Right ventricle myocardium inferior (tissue), 1 donor: Measurements from ENCODE around the gene FYN. TPM values are rescaled to one million over a fixed set of nuclear protein-coding genes. Genes with fewer than 3 reads are reported as not detected.
A peak's percentile ranks its signal among the peaks of the same experiment; 100 is the strongest.
"Not testable (repeated sequence)": the region's sequence is repeated elsewhere in the genome, so short reads cannot be mapped to it uniquely, and the experiment has no call there.

Experiments used
- ATAC-seq: fragments of 200-7000 bp; cut with Tn5 transposase; one replicate; pipeline ENCODE4 v1.9.1; 2020; ENCODE audit warnings: mild to moderate bottlenecking, moderate library complexity
- DNase-seq: peaks from one replicate; pipeline ENCODE4 v3.0.0; 2021; ENCODE audit errors: missing footprints
- intact Hi-C: fragments of 100-400 bp; cut with DNase I; formaldehyde crosslinking; loops from one replicate; pipeline ENCODE4 v1.11.0; 2022
- long read RNA-seq: library from polyadenylated mRNA; unstranded; transcript quantifications from one replicate; pipeline ENCODE4 v2.0.0, GENCODE V29; 2021
- total RNA-seq: library from RNA; stranded (reverse); fragmentation: NEBNext Ultra II Directional; extraction: Animal tissue kit (Norgen Biotek cat#: 25700); gene quantifications from one replicate; pipeline ENCODE4 v1.2.1, GENCODE V29; 2021
- donor health status: DM: no; HTN: yes; CAD: no; lungs with severe emphysema.

FYN gene
- total RNA-seq: 50.4 TPM
- long read RNA-seq, transcript FYN-202 (14 exons, 3,628 nt): major isoform, 20 of 27 reads
- long read RNA-seq, partial matches to known transcripts: 2 of 27 reads
- long read RNA-seq, other reads (novel, unspliced or antisense): 2 of 27 reads

DNA sequence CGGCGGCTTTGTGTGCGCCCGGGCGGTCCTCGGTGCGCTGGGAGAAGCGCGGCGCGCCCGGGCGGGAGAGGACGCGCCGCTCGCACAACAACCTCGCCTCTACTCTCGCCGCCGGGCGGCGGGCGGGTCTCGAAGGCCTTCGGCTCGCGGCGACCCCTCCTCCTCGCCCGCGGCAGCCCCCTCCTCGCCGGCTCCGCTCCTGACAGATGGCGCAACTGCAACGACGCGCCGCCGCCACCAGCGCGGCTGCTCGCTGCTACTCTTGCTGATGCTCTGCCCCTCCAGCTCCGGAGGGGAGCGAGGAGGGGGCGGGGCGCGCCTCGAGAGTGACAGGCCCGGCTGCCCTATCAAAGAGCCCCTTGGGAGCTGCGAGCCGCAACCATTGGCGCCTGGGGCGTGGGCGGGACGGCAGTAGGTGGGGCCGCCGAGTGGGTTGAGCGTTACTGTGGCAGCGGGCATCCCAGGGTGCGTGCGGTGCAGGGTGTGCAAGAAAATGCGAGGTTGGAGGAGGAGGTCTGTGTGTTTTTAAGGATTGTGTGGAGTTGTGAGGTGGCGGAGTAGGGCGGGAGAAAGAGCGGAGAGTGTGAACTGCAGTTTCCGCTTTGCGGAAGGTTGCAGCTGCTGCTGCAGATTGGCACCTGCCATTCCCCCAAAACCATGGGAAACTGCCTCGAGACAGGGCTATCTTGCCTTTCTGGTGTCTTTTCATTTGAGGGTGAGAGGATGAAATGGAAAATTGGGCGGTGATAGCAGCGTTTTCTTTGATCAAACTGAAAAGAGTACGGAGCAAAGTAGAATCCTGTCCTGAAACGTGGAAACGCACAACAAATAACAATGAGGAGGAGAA lies at the start of gene FYN:
Gene FYN, minus strand, starts transcription at position 275 of the 847 bp plus-strand sequence. CDS start 153,401 bp downstream, outside the sequence.
- ATAC-seq (peak; percentile 99), DNase-seq (peak; percentile 99)
- intact Hi-C loops: loop anchor here (1.0 to 5.0 kb wide), 4 partner anchors 71 to 169 kb away; no protein-coding TSS in a partner anchor

DNA sequence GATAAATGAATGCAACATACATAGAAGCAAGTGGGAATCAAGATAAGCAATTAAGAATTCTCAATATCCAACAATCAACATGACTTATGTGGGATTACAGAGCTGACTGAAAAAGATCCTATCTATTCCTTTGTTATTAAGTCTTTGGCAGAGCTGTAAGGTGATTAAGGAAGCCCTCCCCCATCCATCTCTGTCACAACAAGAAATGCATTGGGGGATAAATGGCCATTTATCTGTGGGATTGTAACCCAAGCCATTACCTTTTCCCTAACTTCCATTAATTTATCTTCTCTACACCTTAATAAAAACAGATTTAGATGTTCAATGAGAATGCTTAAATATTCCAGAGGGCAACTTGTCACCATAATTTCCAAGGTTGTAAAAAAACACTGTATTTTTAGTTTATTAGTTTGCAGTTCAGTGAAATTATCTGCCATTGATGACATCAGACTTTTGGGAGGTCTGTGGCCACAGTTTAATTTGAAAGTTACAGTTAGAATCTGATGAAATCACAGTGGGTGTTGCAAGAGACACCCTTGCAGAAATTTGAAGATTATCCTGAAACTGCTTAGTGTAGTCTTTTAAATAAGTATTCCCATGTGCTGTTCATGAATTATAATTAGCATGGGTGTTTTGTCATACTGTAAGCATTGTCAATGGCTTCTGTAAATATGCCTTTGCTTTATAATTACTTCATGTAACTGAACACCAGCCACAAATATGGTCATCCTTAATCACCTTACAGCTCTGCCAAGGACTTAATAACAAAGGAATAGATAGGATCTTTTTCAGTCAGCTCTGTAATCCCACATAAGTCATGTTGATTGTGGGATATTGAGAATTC lies 49.4 kb upstream of the FYN start:
- no peak for ATAC-seq
- DNase-seq: no peak

DNA sequence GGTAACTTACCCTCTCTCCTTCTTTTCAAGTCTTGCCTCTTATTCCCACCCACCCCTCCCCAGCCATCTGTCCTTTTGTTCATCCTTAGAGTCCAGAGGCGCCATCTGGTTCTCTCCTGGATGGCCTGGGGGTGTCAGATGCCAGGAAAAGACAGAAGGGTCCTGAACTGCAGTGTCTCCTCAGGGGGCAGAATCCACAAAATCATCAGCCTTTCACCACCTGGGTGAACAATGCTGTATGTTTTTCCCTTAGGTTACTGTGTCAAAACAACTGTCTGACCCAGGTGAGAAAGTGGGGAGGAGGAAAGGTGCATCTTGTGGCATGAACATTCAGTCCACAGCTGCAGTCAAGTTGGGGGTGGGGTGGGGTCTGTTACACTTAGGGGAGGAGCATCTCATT lies 47.9 kb upstream of the FYN start:
- no peak for ATAC-seq
- intact Hi-C loops: no loop called here
- no peak for DNase-seq

More for the DNA sequence above, 49.4 kb upstream of the FYN start:
- intact Hi-C loops: no loop called here

DNA sequence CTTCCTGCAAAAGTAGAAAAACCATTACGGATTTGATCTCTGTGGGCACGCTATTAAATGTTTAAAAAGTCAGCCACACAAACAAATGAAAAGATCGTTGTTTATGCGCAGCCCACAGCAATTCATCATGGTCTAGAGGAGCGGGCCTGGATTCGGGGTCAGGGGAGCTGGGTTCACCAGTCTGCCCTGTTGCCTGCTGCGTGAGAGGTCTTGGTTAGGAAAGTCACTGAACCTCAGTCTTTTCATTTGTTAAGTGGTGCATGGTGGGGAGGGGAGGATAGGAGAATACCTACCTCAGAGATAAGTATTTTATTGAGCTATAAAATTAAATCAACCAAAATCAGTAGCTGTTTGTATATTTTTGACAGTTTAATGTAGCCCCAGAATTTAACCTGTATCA lies 47.3 kb upstream of the FYN start:
- ATAC-seq (no peak), DNase-seq (no peak)
- intact Hi-C loops: no loop called here

DNA sequence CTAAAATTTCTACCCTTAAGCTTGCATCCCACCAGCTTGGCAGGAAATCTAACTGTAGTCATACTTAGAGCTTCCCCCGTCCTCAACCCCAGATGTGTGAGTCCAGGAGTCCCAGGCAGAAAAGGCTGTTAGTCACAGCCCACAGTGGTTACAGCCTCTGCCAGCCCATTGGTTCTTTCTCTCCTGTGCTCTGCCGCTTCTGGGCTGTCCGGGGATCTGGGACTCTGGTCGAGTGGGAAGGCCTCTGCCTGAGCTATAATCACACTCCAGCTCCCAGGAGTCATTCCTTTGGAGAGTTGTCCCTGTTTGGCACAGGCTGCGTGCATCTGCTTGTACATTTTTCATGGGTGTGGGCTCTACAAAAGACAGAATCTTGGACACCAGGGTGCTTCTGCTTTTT lies 45.6 kb upstream of the FYN start:
- intact Hi-C loops: no loop called here
- DNase-seq: no peak
- ATAC-seq: peak; percentile 75

DNA sequence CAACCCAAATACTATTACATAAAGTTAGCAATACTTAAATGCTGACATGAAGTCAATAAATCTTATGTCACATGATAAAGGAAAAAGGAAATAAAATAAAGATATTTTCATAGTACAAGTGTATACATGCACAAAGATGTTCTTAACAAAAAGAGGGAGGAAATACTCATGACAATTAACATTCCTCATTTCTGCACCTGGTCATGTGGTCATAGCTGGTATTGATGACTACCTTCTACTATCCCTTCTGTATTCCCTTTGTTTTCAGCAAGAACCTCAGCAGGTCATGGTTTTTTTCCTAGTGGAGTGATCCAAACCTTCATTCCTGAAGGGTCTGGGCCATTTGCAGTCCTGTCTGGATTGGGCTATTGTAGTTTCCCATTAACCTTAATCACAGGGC lies 43.5 kb upstream of the FYN start:
- ATAC-seq (no peak), DNase-seq (no peak)
- intact Hi-C loops: no loop called here

GRCh38 chr6:111914617-111915016 lies 41.4 kb upstream of the FYN start:
- no peak for ATAC-seq
- no peak for DNase-seq
- intact Hi-C loops: no loop called here

DNA sequence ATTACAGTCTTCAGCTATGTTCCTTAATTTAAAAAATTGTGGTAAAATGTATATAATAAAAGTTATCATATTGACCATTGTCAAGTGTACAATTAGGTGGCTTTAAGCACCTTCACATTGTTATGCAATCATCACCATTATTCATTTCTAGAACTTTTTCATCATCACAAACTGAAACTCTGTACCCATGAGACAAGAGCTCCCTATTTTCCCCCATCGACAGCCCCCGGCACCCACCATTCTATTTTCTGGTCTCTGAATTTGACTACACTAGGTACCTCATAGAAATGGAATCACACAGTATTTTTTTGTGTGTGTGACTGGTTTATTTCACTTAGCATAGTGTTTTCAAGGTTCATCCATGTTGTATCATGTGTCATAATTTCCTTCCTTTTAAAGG lies 39.7 kb upstream of the FYN start:
- DNase-seq: no peak
- intact Hi-C loops: no loop called here
- ATAC-seq: no peak

- no peak for DNase-seq
- no peak for ATAC-seq
- intact Hi-C loops: no loop called here
Measured at GRCh38 chr6:111911428-111911827, 38.2 kb upstream of the FYN start.

GRCh38 chr6:111909238-111909637 lies 36.0 kb upstream of the FYN start:
- DNase-seq (no peak), ATAC-seq (no peak)
- intact Hi-C loops: no loop called here

DNA sequence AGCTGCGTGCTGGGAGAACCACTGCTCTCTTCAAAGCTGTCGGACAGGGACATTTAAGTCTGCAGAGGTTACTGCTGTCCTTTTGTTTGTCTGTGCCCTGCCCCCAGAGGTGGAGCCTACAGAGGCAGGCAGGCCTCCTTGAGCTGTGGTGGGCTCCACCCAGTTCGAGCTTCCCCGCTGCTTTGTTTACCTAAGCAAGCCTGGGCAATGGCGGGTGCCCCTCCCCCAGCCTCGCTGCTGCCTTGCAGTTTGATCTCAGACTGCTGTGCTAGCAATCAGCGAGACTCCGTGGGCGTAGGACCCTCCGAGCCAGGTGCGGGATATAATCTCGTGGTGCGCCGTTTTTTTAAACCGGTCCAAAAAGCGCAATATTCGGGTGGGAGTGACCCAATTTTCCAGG lies 35.1 kb upstream of the FYN start:
- ATAC-seq, intact Hi-C loops, DNase-seq: not testable (repeated sequence)

- ATAC-seq (no peak), DNase-seq (no peak)
- intact Hi-C loops: no loop called here
Measured at GRCh38 chr6:111900735-111901134, 27.5 kb upstream of the FYN start.

GRCh38 chr6:111899531-111899930 lies 26.3 kb upstream of the FYN start:
- no peak for DNase-seq
- ATAC-seq: no peak
- intact Hi-C loops: no loop called here

- intact Hi-C loops: no loop called here
- ATAC-seq (no peak), DNase-seq (no peak)
Measured at GRCh38 chr6:111898452-111898851, 25.2 kb upstream of the FYN start.

DNA sequence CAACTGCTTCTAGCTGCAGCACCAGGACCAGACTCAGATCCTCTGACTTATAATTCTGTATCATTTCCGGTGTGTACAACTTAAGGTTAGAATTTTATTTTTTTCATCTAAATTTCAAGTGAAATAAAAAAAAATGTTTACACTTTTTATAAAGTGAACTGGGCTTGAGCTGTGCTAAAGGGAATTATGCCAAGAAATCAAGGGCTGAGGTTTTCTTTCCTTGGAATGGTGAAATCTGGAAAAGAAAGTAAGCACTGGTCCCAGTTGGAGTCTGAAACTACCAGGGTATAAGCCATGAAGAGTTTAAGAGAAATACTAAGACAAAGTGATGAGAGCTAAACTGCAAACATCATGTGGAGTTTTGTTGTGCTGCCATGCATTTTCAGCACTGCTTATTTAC lies 21.7 kb upstream of the FYN start:
- ATAC-seq (no peak), DNase-seq (no peak)
- intact Hi-C loops: no loop called here

- DNase-seq (no peak), ATAC-seq (no peak)
- intact Hi-C loops: no loop called here
Measured at GRCh38 chr6:111894272-111894671, 21.0 kb upstream of the FYN start.

DNA sequence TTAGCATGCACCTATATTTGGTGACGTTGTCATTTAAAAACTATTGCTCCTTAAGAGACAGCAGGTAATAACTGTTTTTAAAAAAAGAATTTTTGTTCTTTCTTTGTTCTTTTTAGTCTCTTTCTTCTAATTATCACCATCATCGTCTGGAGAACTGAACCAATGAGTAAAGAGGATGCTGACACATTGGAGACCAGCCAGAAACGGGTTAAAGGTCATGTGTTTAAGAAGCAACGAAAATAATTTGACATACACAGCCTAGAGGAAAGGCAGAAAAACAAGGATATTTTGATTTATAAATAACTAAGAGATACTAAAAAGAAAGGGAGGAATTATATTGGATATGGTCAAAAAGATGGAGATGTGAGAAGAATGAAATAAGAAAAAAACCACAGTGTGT lies 19.2 kb upstream of the FYN start:
- DNase-seq: no peak
- intact Hi-C loops: no loop called here
- ATAC-seq: no peak

- DNase-seq (no peak), ATAC-seq (no peak)
- intact Hi-C loops: no loop called here
Measured at GRCh38 chr6:111890988-111891387, 17.7 kb upstream of the FYN start.

- ATAC-seq: peak; percentile 83
- DNase-seq: no peak
- intact Hi-C loops: no loop called here
Measured at GRCh38 chr6:111888928-111889695, 15.9 kb upstream of the FYN start.
